GM10248 (cell line): ENCODE measurements around the gene OGDHL.

Source experiments
- CTCF ChIA-PET: fragments of 300-600 bp; sonication (Branson Sonifier 250); formaldehyde crosslinking; extraction: SDS; loops from one replicate; lab custom pipeline; 2021; ENCODE audit warnings: antibody characterized with exemption; lab: Yijun Ruan, JAX
- POLR2A ChIA-PET: fragments of 350-650 bp; sonication (Branson Sonifier 250); formaldehyde crosslinking; extraction: SDS; loops from one replicate; lab custom pipeline; 2020; ENCODE audit warnings: antibody characterized with exemption; lab: Yijun Ruan, JAX
- DNase-seq: peaks from one replicate; pipeline ENCODE4 v3.0.0; 2012; ENCODE audit errors: extremely low spot score
- CTCF ChIP-seq: IDR thresholded peaks from 2 replicates; pipeline ENCODE4 v1.5.1; 2012; ENCODE audit warnings: mild to moderate bottlenecking, low read depth; ENCODE audit errors: extremely low read depth, missing control alignments, control extremely low read depth

OGDHL gene

DNA sequence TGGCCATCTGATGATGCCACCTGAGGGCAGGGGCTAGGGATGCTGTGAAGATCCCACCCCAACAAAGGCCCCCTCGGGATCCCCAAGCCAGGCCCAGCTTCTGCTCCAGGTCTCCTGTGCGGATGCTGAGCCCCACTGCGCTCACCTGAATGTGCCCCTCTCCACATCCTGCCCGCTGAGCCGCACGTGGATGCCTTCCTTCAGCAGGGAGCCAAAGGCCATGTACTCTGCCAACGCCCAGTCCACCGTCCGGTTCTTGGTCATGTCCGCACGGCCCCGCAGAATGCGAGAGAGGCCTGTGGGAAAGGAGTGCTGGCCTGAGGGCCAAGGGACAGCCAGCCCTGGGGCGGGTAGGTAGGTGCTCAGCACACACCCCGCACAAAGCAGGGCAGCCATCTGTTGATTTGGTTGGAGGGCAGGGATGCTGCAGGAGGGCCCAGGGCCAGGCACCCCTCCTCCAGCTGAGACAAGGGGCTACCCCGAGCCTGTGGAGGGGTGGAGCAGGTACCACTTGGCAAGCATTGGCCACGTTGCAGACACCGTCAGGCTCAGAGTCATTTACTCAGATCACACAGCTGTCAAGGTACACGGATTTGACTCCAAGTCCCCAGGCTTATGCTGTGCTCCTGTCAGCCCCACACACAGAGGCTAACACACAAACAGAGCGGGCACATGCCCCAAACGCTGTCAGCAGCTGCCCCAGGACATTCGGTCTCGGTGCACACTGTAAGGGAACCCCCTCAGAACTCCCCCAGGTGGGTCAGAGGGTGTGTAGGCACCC, 19.2 kb downstream of the OGDHL start:
- ChIA-PET CTCF (no interaction called here), POLR2A (no interaction called here)
- no peak for TF ChIP-seq CTCF

DNA sequence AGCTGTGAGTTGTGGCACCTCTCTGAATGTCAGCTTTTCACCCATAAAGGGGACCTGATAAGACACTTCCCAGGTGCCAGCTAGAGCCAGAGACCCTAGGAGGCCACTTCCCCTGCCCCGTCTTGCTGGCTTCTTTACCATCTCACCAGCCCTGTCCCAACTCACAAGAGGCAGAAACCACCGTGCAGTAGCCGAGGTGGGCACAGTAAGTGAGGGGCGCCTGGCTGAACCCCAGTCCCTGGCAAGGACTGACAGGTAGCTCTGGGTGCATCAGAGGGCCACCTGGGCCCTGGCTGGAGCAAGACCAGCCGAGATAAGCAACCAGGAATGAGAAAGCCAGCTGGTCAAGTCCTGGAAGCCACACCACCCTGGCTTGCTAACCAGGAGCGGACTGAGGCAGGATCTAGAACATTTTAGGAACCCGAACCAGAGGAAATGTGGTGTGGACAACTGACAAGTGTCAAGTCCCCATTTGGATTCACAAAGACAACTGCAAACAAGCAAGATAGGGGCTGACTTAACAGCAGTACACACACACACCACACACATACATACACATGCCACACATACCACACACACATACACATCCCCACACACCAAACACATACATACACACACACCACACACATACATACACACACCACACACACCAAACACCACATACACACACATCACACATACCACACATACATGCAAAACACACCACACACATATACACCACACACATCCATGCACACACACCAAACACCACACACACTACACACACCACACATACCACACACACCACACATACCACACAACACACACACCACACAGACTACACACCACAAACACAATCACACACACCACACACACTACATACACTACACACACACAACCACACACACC, 20.8 kb downstream of the OGDHL start:
- ChIA-PET CTCF (no interaction called here), POLR2A (no interaction called here)
- no peak for TF ChIP-seq CTCF
- DNase-seq = no peak

More for the DNA sequence above, 19.2 kb downstream of the OGDHL start:
- DNase-seq = peak; percentile 16

DNA sequence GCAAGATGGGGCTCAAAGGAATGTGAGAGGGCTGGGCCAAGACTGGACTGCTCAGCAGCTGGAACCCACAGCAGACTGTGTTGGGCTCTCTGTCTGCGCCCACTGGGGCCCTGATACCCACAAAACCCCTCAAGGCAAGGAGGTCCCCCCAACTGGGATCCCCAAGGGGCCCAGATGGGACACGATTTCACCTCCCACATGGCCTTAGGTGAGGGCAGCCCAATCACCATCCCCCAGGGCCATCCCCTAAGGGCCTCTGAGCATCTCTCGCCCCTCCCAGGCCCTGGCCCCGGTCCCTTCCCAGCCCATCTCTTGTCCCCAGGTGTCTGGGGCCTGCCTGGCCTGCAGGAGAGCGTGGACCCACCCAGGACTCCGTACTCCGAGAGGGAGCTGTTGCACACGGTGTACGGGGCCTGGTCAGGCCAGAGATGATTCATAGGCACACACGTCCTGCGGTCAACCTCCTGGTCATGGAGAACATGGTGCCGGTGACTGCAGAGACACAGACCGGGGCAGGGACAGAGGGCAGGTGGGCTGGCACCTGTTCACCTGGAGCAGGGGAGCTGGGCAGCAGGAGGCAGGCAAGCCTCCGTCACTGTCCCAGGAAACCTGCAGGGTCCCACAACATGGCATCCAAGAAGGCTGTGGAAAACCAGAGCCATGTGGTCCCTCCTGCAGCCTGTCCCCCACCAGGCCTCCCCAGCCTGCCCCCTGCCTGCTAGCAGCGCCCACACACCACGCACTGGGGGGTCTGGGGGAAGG, 21.6 kb downstream of the OGDHL start:
- ChIA-PET CTCF (no interaction called here), POLR2A (no interaction called here)
- no peak for TF ChIP-seq CTCF
- DNase-seq = no peak

DNA sequence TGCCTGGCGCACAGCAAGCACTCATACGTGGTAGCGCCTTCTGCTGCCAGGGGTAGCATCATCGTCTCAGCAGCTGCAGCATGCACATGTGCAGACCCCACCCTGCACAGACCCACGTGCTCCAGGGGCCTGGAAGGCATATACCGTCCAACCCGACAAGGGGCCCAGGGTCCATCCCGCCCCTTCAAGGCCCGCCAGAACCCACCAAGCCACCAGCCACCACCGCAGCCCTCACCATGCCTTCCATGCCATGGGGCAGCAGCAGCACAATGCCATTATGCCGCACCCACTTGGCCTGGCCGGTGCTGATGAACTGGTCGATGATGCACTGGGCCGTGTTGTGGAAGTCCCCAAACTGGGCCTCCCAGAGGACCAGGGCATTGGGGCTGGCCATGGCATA, 22.7 kb downstream of the OGDHL start:
- POLR2A ChIA-PET = no interaction called here
- no peak for TF ChIP-seq CTCF
- CTCF ChIA-PET = no interaction called here
- no peak for DNase-seq

DNA sequence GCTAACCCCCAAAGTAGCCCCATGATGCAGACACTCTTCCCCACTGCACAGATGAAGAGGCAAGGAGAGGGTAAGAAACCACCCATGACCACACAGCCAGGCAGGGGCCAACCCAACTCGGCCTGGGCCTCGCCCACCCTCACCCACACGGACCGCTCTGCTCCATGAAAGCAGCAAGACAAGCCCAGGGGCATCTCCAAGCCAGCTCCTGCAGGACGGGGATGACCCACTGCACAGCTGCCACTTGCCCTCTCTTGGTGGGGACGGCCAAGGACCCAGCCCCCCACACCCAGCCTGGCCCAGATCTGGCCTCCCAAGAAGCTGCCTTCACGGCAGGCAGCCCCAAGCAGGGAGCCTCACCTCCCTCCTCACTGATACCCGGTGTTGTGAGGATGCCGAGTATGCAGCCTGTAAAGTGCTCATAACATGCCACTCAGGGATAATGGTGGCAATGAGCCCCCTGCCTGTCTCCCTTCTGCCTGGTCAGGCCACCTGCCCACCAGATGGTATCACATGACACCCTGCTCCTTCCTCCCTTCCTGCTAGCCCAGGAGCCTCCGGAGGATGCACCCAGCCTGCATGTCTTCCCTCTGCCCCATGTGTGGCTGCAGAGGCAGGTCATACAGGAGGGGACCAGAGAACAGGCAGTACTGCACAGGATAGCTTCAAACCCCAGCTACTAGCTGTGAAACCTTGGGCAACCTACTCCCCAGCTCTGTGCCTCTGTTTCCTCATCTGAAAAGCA, 23.3 kb downstream of the OGDHL start:
- CTCF ChIA-PET = no interaction called here
- TF ChIP-seq CTCF = no peak
- DNase-seq = no peak
- POLR2A ChIA-PET = no interaction called here
